GM13976 (cell line): Measurements from ENCODE around the gene SDC1.
A peak's percentile ranks its signal among the peaks of the same experiment; 100 is the strongest.

ENCODE experiments used
- DNase-seq: peaks from one replicate; pipeline ENCODE4 v3.0.0; 2012; ENCODE audit warnings: low spot score
- CTCF ChIP-seq: IDR thresholded peaks from 2 replicates; pipeline ENCODE4 v1.5.1; 2012; ENCODE audit warnings: borderline replicate concordance, mild to moderate bottlenecking; ENCODE audit not compliant: insufficient read depth; ENCODE audit errors: extremely low read depth, missing control alignments, control extremely low read depth
- in situ Hi-C: fragments of 300-500 bp; cut with MboI; formaldehyde crosslinking; loops from one replicate; pipeline ENCODE4 v1.12.0; 2022; ENCODE audit warnings: low sequenced_read_pairs, mixed read lengths, inconsistent platforms; ENCODE audit not compliant: unreplicated experiment

SDC1 gene

GRCh38 chr2:20159411-20160070 lies 65.4 kb downstream of the SDC1 start:
- TF ChIP-seq CTCF, result no peak
- in situ Hi-C loops, result no loop called here
- no peak for DNase-seq

- DNase-seq, result no peak
- no peak for TF ChIP-seq CTCF
- in situ Hi-C loops, result no loop called here
These were observed 67.6 kb downstream of the SDC1 start for GRCh38 chr2:20157193-20157891.

- DNase-seq, result no peak
- no peak for TF ChIP-seq CTCF
- in situ Hi-C loops, result no loop called here
These were observed 68.1 kb downstream of the SDC1 start for GRCh38 chr2:20156836-20157192.

GRCh38 chr2:20156076-20156759 lies 68.7 kb downstream of the SDC1 start:
- DNase-seq, result no peak
- in situ Hi-C loops, result no loop called here
- TF ChIP-seq CTCF, result no peak

GRCh38 chr2:20153131-20153851 lies 71.6 kb downstream of the SDC1 start:
- in situ Hi-C loops, result no loop called here
- DNase-seq, result no peak
- TF ChIP-seq CTCF, result no peak

GRCh38 chr2:20150806-20151571 lies 73.9 kb downstream of the SDC1 start:
- TF ChIP-seq CTCF, result no peak
- in situ Hi-C loops, result no loop called here
- DNase-seq, result peak; percentile 60
